Body of pancreas (tissue), 4 donors: ENCODE results near the gene INTS3. TPM values are rescaled to one million over a fixed set of nuclear protein-coding genes. Genes with fewer than 3 reads are reported as not detected.
A peak's percentile ranks its signal among the peaks of the same experiment; 100 is the strongest.

ENCODE experiments used
- ATAC-seq: fragments of 150-250 bp; one replicate; pipeline ENCODE4 v1.9.1; 2016
- DNase-seq, 4 donors: peaks; one replicate each; pipeline ENCODE4 v3.0.0-alpha.2; 2019
- H3K27ac ChIP-seq, 4 donors: fragments of 200-600 bp; sonication (generic); 1 replicate in 3 of 4; 2 replicates in 1 of 4; pipeline versions ENCODE4 v1.5.1 to v1.6.1; 2016 to 2019; ENCODE audit warnings: mild to moderate bottlenecking in 1 of 4, mixed read lengths in 1 of 4, moderate library complexity in 1 of 4
- H3K27me3 ChIP-seq, 2 donors: fragments of 200-600 bp; sonication (generic); one replicate each; pipeline ENCODE4 v1.6.0; 2016; ENCODE audit warnings: mild to moderate bottlenecking in 1 of 2
- H3K36me3 ChIP-seq, 2 donors: fragments of 200-600 bp; sonication (generic); replicated peaks in 1 of 2; 2 replicates each; pipeline ENCODE4 v1.5.1; 2016; ENCODE audit warnings: low read depth in 2 of 2; ENCODE audit not compliant: insufficient read depth in 1 of 2
- H3K4me1 ChIP-seq: fragments of 200-600 bp; sonication (generic); one replicate; pipeline ENCODE4 v1.6.0; 2016
- H3K4me3 ChIP-seq, 2 donors: fragments of 200-600 bp; sonication (generic); 1 replicate in 1 of 2; 2 replicates in 1 of 2; pipeline ENCODE4 v1.5.1; 2016 to 2019
- H3K9me3 ChIP-seq, 3 donors: fragments of 200-600 bp; sonication (generic); 1 replicate in 2 of 3; 2 replicates in 1 of 3; pipeline ENCODE4 v1.5.1; 2016
- CTCF ChIP-seq, 7 experiments: fragments of 450-650 bp in 4 of 7; fragments of 200-600 bp in 3 of 7; sonication (generic) in 3 of 7; IDR thresholded peaks; one replicate each; pipeline ENCODE4 v1.5.1; 2016 to 2019; ENCODE audit warnings: antibody characterized with exemption in 7 of 7
- POLR2A ChIP-seq, 3 donors: fragments of 450-650 bp; IDR thresholded peaks; one replicate each; pipeline ENCODE4 v1.6.1; 2016; ENCODE audit warnings: antibody characterized with exemption in 3 of 3, mild to moderate bottlenecking in 2 of 3
- WGBS, 2 donors: methylation state at CpG; one replicate each; pipeline ENCODE4 v1.1.5; 2017; 5-methylcytosine and 5-hydroxymethylcytosine counted together
- intact Hi-C: fragments of 100-400 bp; cut with DNase I; formaldehyde crosslinking; loops from one replicate; pipeline ENCODE4 v1.15.1; 2023
- total RNA-seq, 2 donors: library from RNA; depleted of rRNA; stranded (reverse); fragments of >200 nt; gene quantifications; one replicate each; pipeline ENCODE4 v1.1.0, GENCODE V29; 2016

Gene INTS3
- total RNA-seq, 2 donors from 2014 or later: 25.4 to 33.3 TPM

GRCh38 chr1:153693466-153693865 lies 34.4 kb upstream of the INTS3 start:
- no peak for TF ChIP-seq CTCF (IDR thresholded peaks at IDR 0.05)
- TF ChIP-seq POLR2A (IDR thresholded peaks at IDR 0.05): no peak
- no peaks in the 10 kb centered on the region for H3K9me3 ChIP-seq
- no peaks in the 10 kb centered on the region for H3K27me3 ChIP-seq
- peaks cover 15% of the 10 kb centered on the region for H3K4me1 ChIP-seq
- no peak overlapping the region for H3K4me3 ChIP-seq
- intact Hi-C loops: no loop called here
- DNase-seq (no peak), ATAC-seq (no peak)
- WGBS, 2 donors: 73 to 86% methylated on average over 3 to 4 of the region's 4 CpGs
- H3K36me3 ChIP-seq: no peaks in the 10 kb centered on the region
- no peak overlapping the region for H3K27ac ChIP-seq

GRCh38 chr1:153696741-153697140 lies 31.1 kb upstream of the INTS3 start:
- 49 to 52% methylated on average over 8 of the region's 8 CpGs for WGBS, 2 donors
- Histone ChIP-seq H3K36me3 (no peaks in the 10 kb centered on the region), H3K27ac (peak overlapping the region; percentile 62 to 85 (median 80)), H3K27me3 (no peaks in the 10 kb centered on the region), H3K4me1 (peaks cover 15% of the 10 kb centered on the region), H3K9me3 (no peaks in the 10 kb centered on the region), H3K4me3 (no peak overlapping the region)
- DNase-seq: no peak
- no peak for ATAC-seq
- intact Hi-C loops: no loop called here
- TF ChIP-seq CTCF (IDR thresholded peaks at IDR 0.05) (no peak), POLR2A (IDR thresholded peaks at IDR 0.05) (no peak)

GRCh38 chr1:153697191-153698019 lies 30.4 kb upstream of the INTS3 start:
- DNase-seq: peak; percentile 51 to 75 (median 58)

GRCh38 chr1:153698020-153698922 lies 29.6 kb upstream of the INTS3 start:
- 34 to 48% methylated on average over 28 to 29 of the region's 29 CpGs for WGBS, 2 donors
- no peaks in the 10 kb centered on the region for H3K36me3 ChIP-seq
- DNase-seq (peak; percentile 18 to 25 (median 22)), ATAC-seq (peak; percentile 43)
- intact Hi-C loops: no loop called here
- H3K4me3 ChIP-seq: no peak overlapping the region
- no peaks in the 10 kb centered on the region for H3K9me3 ChIP-seq
- H3K27ac ChIP-seq: peak overlapping the region; percentile 62 to 85 (median 80)
- peaks cover 15% of the 10 kb centered on the region for H3K4me1 ChIP-seq
- no peaks in the 10 kb centered on the region for H3K27me3 ChIP-seq
- TF ChIP-seq POLR2A (IDR thresholded peaks at IDR 0.05) (no peak), CTCF (IDR thresholded peaks at IDR 0.05) (no peak)

More at GRCh38 chr1:153697191-153698019, 30.4 kb upstream of the INTS3 start:
- 64 to 66% methylated on average over 12 of the region's 12 CpGs for WGBS, 2 donors
- Histone ChIP-seq H3K36me3 (no peaks in the 10 kb centered on the region), H3K4me1 (peaks cover 15% of the 10 kb centered on the region), H3K4me3 (no peak overlapping the region), H3K27ac (peak overlapping the region; percentile 62 to 85 (median 80)), H3K9me3 (no peaks in the 10 kb centered on the region), H3K27me3 (no peaks in the 10 kb centered on the region)
- TF ChIP-seq CTCF (IDR thresholded peaks at IDR 0.05) (no peak), POLR2A (IDR thresholded peaks at IDR 0.05) (peak in 2 of 3 donors; percentile 37 to 38)
- intact Hi-C loops: no loop called here
- ATAC-seq: peak; percentile 81
